HepG2 (cell line): Measurements from ENCODE around the gene DAB1. TPM values are rescaled to one million over a fixed set of nuclear protein-coding genes. Genes with fewer than 3 reads are reported as not detected.

Experiments
- ARID5B ChIP-seq: IDR thresholded peaks from 2 replicates; pipeline ENCODE4 v1.4.0; 2020; ENCODE audit warnings: mild to moderate bottlenecking, missing genetic modification reagents
- CREB1 ChIP-seq, 2 experiments: fragments of 450-650 bp in 1 of 2; IDR thresholded peaks; 2 replicates each; pipeline ENCODE4 v1.6.1; 2016 to 2017; ENCODE audit warnings: control low read depth in 1 of 2, mild to moderate bottlenecking in 1 of 2, missing compliant biosample characterization in 1 of 2, missing genetic modification characterization in 1 of 2
- FOXA3 ChIP-seq: IDR thresholded peaks from 2 replicates; pipeline ENCODE4 v1.6.1; 2016; ENCODE audit warnings: missing genetic modification reagents, missing compliant biosample characterization
- FOXO1 ChIP-seq: sonication (generic); formaldehyde crosslinking; IDR thresholded peaks from 2 replicates; pipeline ENCODE4 v1.4.0; 2020; ENCODE audit warnings: missing genetic modification reagents
- GATA4 ChIP-seq: sonication (generic); IDR thresholded peaks from 2 replicates; pipeline ENCODE4 v1.6.1; 2016; ENCODE audit warnings: antibody characterized with exemption, low read depth, borderline replicate concordance
- HNF4A ChIP-seq: sonication (generic); formaldehyde crosslinking; IDR thresholded peaks from 2 replicates; pipeline ENCODE4 v1.4.0; 2020; ENCODE audit warnings: missing genetic modification reagents
- JUND ChIP-seq: sonication (generic); formaldehyde crosslinking; IDR thresholded peaks from 2 replicates; pipeline ENCODE4 v1.8.0; 2022; ENCODE audit warnings: mild to moderate bottlenecking, missing genetic modification reagents
- MEIS2 ChIP-seq: sonication (generic); formaldehyde crosslinking; IDR thresholded peaks from 2 replicates; pipeline ENCODE4 v1.9.0; 2021; ENCODE audit warnings: mild to moderate bottlenecking, missing genetic modification reagents
- MYC ChIP-seq: sonication (generic); formaldehyde crosslinking; IDR thresholded peaks from 2 replicates; pipeline ENCODE4 v1.9.0; 2021; ENCODE audit warnings: missing genetic modification reagents, borderline replicate concordance
- NR2F1 ChIP-seq, 2 experiments: fragments of 450-650 bp in 1 of 2; formaldehyde crosslinking in 1 of 2; IDR thresholded peaks; 2 replicates each; pipeline versions ENCODE4 v1.5.0 to v1.6.1; 2016 to 2020; ENCODE audit warnings: mild to moderate bottlenecking in 1 of 2, missing compliant biosample characterization in 1 of 2, missing genetic modification reagents in 1 of 2, moderate library complexity in 1 of 2
- ONECUT2 ChIP-seq: sonication (generic); formaldehyde crosslinking; IDR thresholded peaks from 2 replicates; pipeline ENCODE4 v1.4.0; 2020; ENCODE audit warnings: missing genetic modification reagents
- RERE ChIP-seq: IDR thresholded peaks from 2 replicates; pipeline ENCODE4 v1.6.1; 2016; ENCODE audit warnings: low read depth, missing genetic modification reagents, missing compliant biosample characterization
- RXRA ChIP-seq: sonication (generic); formaldehyde crosslinking; IDR thresholded peaks from 2 replicates; pipeline ENCODE4 v1.5.1; 2020; ENCODE audit warnings: missing genetic modification reagents
- SIX1 ChIP-seq: sonication (generic); formaldehyde crosslinking; IDR thresholded peaks from 2 replicates; pipeline ENCODE4 v1.4.0; 2020; ENCODE audit warnings: missing genetic modification reagents, borderline replicate concordance
- ZNF205 ChIP-seq: IDR thresholded peaks from 2 replicates; pipeline ENCODE4 v1.6.1; 2018; ENCODE audit warnings: missing biosample characterization, missing genetic modification reagents
- ZNF292 ChIP-seq: sonication (generic); formaldehyde crosslinking; IDR thresholded peaks from 2 replicates; pipeline ENCODE4 v1.8.1; 2022; ENCODE audit warnings: mild to moderate bottlenecking, low read depth, missing genetic modification reagents, borderline replicate concordance
- ZNF564 ChIP-seq: sonication (generic); formaldehyde crosslinking; IDR thresholded peaks from 2 replicates; pipeline ENCODE4 v1.8.1; 2023; ENCODE audit warnings: mild to moderate bottlenecking, missing genetic modification reagents
- ZNF792 ChIP-seq: IDR thresholded peaks from 2 replicates; pipeline ENCODE4 v1.6.1; 2016
- polyA plus RNA-seq, 8 experiments: library from polyadenylated mRNA; depleted of rRNA in 3 of 8; stranded (reverse) in 7 of 8; unstranded in 1 of 8; fragments of >200 nt; fragmentation: Illumina TruSeq in 4 of 8; extraction: Trizol in 4 of 8; gene quantifications; 2 replicates each; pipeline versions ENCODE4 v1.2.1 to v1.2.3, GENCODE V29; 2011 to 2016; ENCODE audit warnings: low read depth in 4 of 8, missing spikeins in 1 of 8, mixed read lengths in 1 of 8; ENCODE audit not compliant: insufficient read depth in 1 of 8
- total RNA-seq, 5 experiments: library from RNA; depleted of rRNA; stranded (reverse); fragments of >200 nt; fragmentation: Illumina TruSeq; extraction: Trizol; gene quantifications; 2 replicates each; pipeline ENCODE4 v1.2.3, GENCODE V29; 2016; ENCODE audit warnings: low read depth in 1 of 5
- TF ChIP-seq, protein P1 (sequence below): sonication (generic); formaldehyde crosslinking; IDR thresholded peaks from 2 replicates; pipeline ENCODE4 v1.4.0; 2020; ENCODE audit warnings: mild to moderate bottlenecking, missing genetic modification reagents

Gene DAB1
- total and polyA plus RNA-seq, 2 of the 13 experiments (the other 11 are each of a cell fraction or from before 2014, with no cell fraction given) = 0.04 to 0.13 TPM

DNA sequence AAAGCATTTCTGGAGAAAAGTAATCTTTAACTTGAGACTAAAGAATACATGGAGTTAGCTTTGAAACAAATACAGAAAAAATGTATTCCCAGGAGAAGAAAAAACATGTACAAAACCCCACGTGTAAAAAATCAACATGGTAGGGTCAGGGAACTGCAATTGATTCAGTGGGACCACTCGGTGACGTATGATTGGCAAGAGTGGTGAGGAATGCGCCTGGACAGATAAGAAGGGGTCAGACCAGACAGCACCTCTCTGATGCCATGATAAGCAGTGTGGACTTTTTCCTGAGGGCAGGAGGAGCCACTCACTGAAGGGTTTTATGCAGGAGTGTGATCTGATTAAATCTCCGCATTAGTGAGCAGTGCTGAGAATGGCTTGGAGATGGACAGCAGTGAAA lies 142.5 kb downstream of the DAB1 start (continued):
- TF ChIP-seq RERE (CRISPR knock-in tag) (0 out of 2 replicates have a peak, but pooled peaks have one; percentile 53), MYC (peak; percentile 42; the same call in 1 of the 2 replicates), ARID5B (CRISPR knock-in tag) (peak; percentile 62; the same call in 1 of the 2 replicates), ZNF792 (CRISPR knock-in tag) (no peak), SIX1 (CRISPR knock-in tag) (no peak), FOXA3 (CRISPR knock-in tag) (peak; percentile 55; the same call in 1 of the 2 replicates), ONECUT2 (peak; percentile 67), RXRA (CRISPR knock-in tag) (peak; percentile 72; the same call in 1 of the 2 replicates), GATA4 (peak; percentile 91), CREB1 (IDR thresholded peaks at IDR 0.05) (peak; percentile 68; the same call in 1 of the 2 replicates), CREB1 (CRISPR knock-in tag; IDR thresholded peaks at IDR 0.05) (peak; percentile 91), ZNF292 (0 out of 2 replicates have a peak, but pooled peaks have one; percentile 61), FOXO1 (CRISPR knock-in tag) (peak; percentile 22; the same call in 1 of the 2 replicates), MEIS2 (CRISPR knock-in tag) (peak; percentile 59; the same call in 1 of the 2 replicates), HNF4A (CRISPR knock-in tag) (peak; percentile 74), ZNF205 (CRISPR knock-in tag) (no peak), NR2F1 (CRISPR knock-in tag; IDR thresholded peaks at IDR 0.05) (0 out of 4 replicates have a peak, but pooled peaks of 1 of the 2 experiments have one; percentile 39), JUND (CRISPR knock-in tag) (0 out of 2 replicates have a peak, but pooled peaks have one; percentile 45), ZNF564 (no peak)
- TF ChIP-seq, protein P1, sequence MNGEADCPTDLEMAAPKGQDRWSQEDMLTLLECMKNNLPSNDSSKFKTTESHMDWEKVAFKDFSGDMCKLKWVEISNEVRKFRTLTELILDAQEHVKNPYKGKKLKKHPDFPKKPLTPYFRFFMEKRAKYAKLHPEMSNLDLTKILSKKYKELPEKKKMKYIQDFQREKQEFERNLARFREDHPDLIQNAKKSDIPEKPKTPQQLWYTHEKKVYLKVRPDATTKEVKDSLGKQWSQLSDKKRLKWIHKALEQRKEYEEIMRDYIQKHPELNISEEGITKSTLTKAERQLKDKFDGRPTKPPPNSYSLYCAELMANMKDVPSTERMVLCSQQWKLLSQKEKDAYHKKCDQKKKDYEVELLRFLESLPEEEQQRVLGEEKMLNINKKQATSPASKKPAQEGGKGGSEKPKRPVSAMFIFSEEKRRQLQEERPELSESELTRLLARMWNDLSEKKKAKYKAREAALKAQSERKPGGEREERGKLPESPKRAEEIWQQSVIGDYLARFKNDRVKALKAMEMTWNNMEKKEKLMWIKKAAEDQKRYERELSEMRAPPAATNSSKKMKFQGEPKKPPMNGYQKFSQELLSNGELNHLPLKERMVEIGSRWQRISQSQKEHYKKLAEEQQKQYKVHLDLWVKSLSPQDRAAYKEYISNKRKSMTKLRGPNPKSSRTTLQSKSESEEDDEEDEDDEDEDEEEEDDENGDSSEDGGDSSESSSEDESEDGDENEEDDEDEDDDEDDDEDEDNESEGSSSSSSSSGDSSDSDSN (CRISPR knock-in tag) = no peak
